Measurements from ENCODE around the gene TEX11. TPM values are rescaled to one million over a fixed set of nuclear protein-coding genes. Genes with fewer than 3 reads are reported as not detected.
A peak's percentile ranks its signal among the peaks of the same experiment; 100 is the strongest.

TEX11 gene
- total RNA-seq, 1 donor from 2014 or later, result not detected

DNA sequence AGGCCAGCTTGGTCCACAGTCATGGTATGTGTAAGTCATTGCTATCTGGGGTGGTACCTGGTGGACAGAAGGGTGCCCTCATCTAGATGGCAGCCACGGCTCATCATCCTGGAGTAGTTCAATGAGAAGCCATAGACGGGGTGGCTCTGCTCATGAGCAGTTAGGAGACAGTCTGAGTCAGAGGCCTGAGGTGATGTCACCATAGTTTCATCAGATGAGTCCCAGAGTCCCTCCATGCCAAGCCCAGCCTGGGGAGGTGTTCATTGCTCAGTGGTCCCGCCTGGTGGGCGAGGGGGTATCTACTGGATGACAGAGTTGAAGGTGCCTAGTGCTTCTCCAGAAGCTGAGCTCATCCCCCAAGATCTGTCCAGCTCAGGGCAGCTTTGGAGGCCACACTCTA is 414.1 kb downstream of the TEX11 start:
- ATAC-seq, result peak; percentile 62

DNA sequence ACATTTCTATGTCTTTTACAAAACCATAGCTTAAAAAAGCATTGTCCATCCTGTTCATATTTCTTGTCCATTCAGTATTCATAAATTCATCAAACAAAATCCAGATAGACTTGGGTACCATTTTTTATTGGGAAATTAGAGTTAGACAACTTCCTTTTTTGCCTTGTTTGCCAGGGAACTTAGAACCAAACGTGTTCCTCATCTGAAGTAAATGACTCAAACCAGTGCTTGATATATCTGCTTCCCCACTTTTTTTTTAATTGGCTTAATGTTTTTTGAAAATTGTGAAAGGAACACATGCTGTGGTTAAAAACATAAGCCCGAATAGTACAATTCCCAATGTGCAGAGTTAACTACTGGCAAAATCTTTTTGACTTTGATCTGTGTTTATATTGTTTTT is 419.7 kb downstream of the TEX11 start:
- ATAC-seq, result no peak

DNA sequence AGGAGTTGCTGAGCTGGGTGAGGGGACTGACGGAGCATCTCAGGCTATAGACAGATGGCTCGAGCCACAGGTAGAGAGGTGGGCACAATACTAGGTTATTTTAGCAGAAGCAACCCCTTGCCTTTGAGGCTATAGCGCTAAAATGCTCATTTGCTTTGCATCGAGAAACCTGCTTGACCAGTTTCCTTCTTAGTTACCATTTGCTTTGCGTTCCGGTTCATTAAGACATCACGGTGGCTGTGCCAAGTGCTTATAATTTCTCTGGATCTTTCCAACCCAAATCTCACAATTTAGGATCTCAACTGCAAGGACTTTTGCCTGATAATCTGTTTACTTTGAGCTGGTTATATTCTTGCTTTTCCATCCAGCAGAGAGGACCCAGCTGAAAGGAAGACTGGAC is 423.0 kb downstream of the TEX11 start:
- peak; percentile 41 for ATAC-seq

DNA sequence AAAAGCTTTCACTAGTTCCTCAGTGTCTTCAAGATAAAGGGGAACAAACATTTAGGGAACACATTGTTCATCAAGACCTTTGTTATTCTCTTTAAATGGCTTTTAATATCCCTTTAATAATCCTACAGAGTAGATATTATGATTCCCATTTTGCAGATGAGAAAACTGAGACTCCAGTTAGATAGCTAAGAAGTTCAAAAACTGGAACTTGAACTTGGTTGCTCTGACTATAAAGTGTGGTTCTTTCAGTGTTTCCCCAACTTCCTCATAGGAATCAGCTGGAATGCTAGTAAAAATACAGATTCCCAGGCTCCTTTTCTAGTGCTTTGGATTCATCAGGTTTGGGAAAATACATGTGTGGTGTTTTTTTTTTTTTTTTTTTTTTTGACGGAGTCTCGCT is 426.2 kb downstream of the TEX11 start:
- no peak for ATAC-seq

DNA sequence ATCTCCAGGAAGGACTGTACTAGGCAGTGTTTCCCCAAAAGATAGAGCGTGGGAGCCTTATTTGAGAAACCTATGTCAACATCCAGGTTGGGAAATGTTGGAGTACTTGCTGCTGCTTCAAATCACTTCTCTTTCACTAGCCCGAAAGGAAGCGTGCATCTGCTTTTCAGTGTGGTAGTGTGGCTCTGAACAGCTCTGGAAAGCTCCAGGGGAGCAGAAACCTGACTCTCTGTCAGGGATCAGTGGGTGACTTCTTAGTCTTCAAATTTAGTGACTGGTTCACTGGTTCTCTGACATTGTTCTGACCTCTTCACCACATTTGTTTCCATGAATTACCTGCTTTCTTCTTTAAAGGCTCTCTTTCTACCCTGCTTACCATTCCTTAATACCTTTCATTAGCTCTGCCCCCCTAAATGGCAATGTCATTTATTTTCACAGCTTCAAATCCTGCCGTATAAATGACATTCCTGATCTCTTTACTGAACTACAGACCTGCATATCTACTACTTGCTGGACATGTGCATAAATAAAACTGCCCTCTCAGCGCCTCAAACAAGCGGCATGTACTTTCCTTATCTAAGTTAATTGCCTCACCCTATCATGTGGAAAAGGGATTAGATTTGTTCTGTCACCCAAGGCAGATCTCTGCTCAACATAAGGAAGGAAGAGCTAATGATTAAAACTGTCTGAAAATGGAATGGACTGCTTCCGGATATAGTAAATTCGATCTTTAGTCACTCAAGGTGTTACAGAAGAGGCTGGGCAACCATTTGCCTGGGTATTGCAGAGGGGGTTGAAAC is 426.8 kb downstream of the TEX11 start:
- ATAC-seq, result no peak

GRCh38 chrX:70480660-70481018 is 427.9 kb downstream of the TEX11 start:
- no peak for ATAC-seq

DNA sequence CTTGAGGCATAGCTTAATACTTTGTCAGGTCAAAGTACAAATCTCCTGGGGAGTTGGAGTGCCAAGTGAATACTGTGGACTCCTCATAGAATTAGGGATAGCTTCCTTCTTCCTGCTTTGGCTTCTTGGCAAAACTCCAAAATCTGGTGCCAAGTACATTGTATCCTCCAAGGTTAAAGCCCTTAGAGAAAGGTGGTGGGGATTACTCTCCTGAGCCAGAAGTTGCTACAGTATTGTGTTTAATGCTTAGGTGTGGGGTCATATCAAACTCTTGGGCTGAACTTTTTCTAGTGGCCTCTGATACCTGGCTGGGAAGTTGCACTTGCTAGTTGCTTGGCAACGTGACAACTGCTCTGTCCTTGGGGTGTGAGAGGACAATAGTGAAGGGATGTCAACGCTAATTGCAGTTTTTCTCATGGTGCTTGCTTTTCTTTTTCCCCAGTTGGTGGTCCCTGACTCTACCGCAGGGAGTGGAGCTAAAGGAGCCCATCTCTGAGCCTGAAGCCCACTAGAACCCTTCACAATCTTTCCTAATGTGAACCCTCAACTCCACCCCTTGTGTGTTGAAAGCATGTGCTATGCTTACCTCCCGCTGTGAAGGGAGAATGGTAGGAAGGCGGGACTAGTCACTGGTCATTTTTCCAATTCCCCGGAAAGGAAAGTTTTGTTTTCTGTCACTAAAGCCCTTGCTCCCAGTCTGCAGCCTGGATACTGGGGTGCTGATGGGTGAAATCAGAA is 428.4 kb downstream of the TEX11 start:
- ATAC-seq, result peak; percentile 67

DNA sequence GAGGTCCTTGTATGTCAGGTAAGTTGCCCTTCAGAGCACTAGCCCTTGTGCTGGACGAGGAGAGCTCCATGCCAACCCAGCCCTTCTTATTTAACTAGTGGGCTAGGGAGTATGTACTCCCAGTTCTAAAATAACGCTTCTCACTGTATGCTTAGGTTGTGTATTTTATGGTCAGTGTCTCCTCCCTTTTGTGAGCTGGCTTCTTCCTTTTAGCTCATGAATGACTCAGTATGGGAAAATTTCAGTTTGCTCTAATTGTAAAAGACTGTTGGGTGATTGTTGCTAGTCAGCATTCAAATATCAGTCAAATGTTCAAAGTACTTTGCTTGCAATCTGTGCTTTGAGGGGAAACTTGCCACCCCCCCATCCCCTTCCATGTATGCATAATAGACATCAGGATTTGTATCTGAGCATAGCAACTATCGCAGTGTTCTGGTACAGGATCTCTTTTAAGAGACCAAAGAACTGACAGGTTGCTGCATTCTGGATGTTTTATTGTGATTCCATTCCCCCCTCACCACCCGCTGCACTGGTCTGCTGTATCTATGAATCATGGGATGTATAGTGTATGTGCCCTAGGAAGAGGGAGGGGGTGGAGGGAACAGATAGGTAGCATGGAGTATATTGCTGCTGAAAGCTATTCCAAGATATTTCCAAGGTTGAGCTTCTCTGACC is 429.1 kb downstream of the TEX11 start:
- ATAC-seq, result peak; percentile 63

Other genes starting within 250 kb of the TEX11 start
- gene SLC7A3, start 22.4 kb upstream of the TEX11 start, total RNA-seq, result not detected
- gene SNX12, start 159.6 kb upstream of the TEX11 start, total RNA-seq, result 57.3 TPM
- 6.4 TPM for gene FOXO4, start 187.1 kb upstream of the TEX11 start, total RNA-seq
- not detected for gene CXorf65, start 198.0 kb upstream of the TEX11 start, total RNA-seq
- 1.9 TPM for gene IL2RG, start 202.9 kb upstream of the TEX11 start, total RNA-seq
- gene MED12, start 209.9 kb upstream of the TEX11 start, total RNA-seq, result 23.3 TPM
- gene NLGN3, start 236.1 kb upstream of the TEX11 start, total RNA-seq, result 0.08 TPM